BLaER1 treated with 17β-estradiol and CSF1 and Interleukin-3, amounts not matched to agents 10 nM and 100 nM (cell line): ENCODE data around the gene PRM3.
"Not testable (repeated sequence)": the region's sequence is repeated elsewhere in the genome, so short reads cannot be mapped to it uniquely, and the experiment has no call there.

ENCODE experiments used
- H3K27ac ChIP-seq, 11 experiments: shearing (Covaris generic); formaldehyde crosslinking; 2 replicates each; pipeline ENCODE4 v1.8.1; 2022
- H3K27me3 ChIP-seq, 11 experiments: shearing (Covaris generic); formaldehyde crosslinking; 2 replicates each; pipeline ENCODE4 v1.8.1; 2022
- H3K36me3 ChIP-seq, 11 experiments: shearing (Covaris generic); formaldehyde crosslinking; 2 replicates each; pipeline ENCODE4 v1.8.1; 2022
- H3K4me1 ChIP-seq, 10 experiments: shearing (Covaris generic); formaldehyde crosslinking; 2 replicates each; pipeline ENCODE4 v1.8.1; 2022
- H3K4me2 ChIP-seq, 11 experiments: shearing (Covaris generic); formaldehyde crosslinking; 2 replicates each; pipeline ENCODE4 v1.8.1; 2022
- H3K4me3 ChIP-seq, 10 experiments: shearing (Covaris generic); formaldehyde crosslinking; 2 replicates each; pipeline ENCODE4 v1.8.1; 2022
- H3K9ac ChIP-seq, 11 experiments: shearing (Covaris generic); formaldehyde crosslinking; 2 replicates each; pipeline ENCODE4 v1.8.1; 2022
- H3K9me3 ChIP-seq, 11 experiments: shearing (Covaris generic); formaldehyde crosslinking; replicated peaks in 1 of 11; 2 replicates each; pipeline ENCODE4 v1.8.1; 2022
- H4K20me1 ChIP-seq, 11 experiments: shearing (Covaris generic); formaldehyde crosslinking; 2 replicates each; pipeline ENCODE4 v1.8.1; 2022
- Cebpa-rat ChIP-seq, 11 experiments: shearing (Covaris generic); IDR thresholded peaks; 2 replicates each; pipeline ENCODE4 v1.8.1; 2022

Gene PRM3

DNA sequence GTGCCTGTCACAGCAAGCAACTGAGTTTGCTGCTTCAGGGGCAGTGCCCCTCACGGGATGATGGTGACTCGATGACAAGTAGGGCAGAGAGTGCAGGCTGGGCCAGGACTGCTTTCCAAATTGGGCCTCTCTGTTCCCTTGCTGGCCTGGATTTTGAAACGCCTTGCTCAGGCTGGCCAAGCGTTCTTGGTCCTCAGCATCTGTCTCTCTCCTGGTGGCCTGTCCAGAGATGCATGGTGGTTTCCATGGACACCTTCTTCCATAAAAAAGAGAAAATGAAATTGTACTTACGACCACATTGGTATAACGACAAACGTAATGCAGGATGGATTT, 27.1 kb upstream of the PRM3 start:
- H3K9me3 ChIP-seq = peaks cover 0 to 19% (median 6%) of the 10 kb centered on the region in 11 experiments; a peak in 8 of 22 replicates
- peaks cover 30 to 68% (median 53%) of the 10 kb centered on the region in 10 experiments for H3K4me1 ChIP-seq
- H4K20me1 ChIP-seq = peaks cover 0 to 7% (median 0%) of the 10 kb centered on the region in 11 experiments; a peak in 3 of 22 replicates
- no peaks in the 10 kb centered on the region for H3K36me3 ChIP-seq
- no peak overlapping the region for H3K27ac ChIP-seq
- H3K4me2 ChIP-seq = peak overlapping the region in 7 of 11 experiments; percentile 11 to 91 (median 44); a peak in 8 of 22 replicates
- H3K9ac ChIP-seq = no peak overlapping the region; a peak in 1 of 22 replicates
- TF ChIP-seq Cebpa-rat (IDR thresholded peaks at IDR 0.05) = no peak
- no peak overlapping the region for H3K4me3 ChIP-seq
- H3K27me3 ChIP-seq = peaks cover 0 to 20% (median 0%) of the 10 kb centered on the region in 11 experiments; a peak in 4 of 22 replicates

- H3K27ac ChIP-seq = no peak overlapping the region
- peaks cover 0 to 20% (median 0%) of the 10 kb centered on the region in 11 experiments; a peak in 4 of 22 replicates for H3K27me3 ChIP-seq
- peaks cover 30 to 69% (median 55%) of the 10 kb centered on the region in 10 experiments for H3K4me1 ChIP-seq
- H3K9me3 ChIP-seq = peaks cover 0 to 14% (median 1%) of the 10 kb centered on the region in 11 experiments; a peak in 6 of 22 replicates
- no peak for TF ChIP-seq Cebpa-rat (IDR thresholded peaks at IDR 0.05)
- H4K20me1 ChIP-seq = peaks cover 0 to 7% (median 0%) of the 10 kb centered on the region in 11 experiments; a peak in 3 of 22 replicates
- no peak overlapping the region for H3K4me3 ChIP-seq
- H3K36me3 ChIP-seq = no peaks in the 10 kb centered on the region
- peak overlapping the region in 8 of 11 experiments; percentile 7 to 93 (median 77); a peak in 13 of 22 replicates for H3K4me2 ChIP-seq
- no peak overlapping the region; a peak in 1 of 22 replicates for H3K9ac ChIP-seq
Observed at GRCh38 chr16:11299865-11300559, 26.6 kb upstream of the PRM3 start.

DNA sequence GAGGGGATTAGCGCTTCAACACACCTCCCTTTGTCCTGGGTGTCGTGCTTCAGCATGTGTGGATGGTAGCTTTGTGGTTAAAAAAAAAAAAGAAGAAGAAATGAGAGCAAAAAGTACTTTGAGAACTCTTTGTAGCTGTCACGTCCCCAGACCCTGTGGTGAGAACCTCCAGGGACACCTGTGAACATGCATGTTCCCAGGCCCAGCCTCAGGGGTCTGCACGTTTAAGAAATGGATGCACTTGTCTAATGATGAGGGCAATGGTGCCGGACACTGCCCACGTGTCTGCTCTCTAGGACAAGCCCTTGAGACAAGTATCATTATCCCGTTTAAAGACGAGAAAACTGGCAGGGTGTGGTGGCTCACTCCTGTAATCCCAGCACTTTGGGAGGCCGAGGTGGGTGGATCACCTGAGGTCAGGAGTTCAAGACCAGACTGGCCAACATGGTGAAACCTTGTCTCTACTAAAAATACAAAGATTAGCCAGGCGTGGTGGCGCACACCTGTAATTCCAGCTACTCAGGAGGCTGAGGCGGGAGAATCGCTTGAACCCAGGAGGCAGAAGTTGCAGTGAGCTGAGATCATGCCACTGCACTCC, 25.6 kb upstream of the PRM3 start:
- peaks cover 0 to 20% (median 0%) of the 10 kb centered on the region in 11 experiments; a peak in 4 of 22 replicates for H3K27me3 ChIP-seq
- H4K20me1 ChIP-seq, H3K36me3 ChIP-seq, H3K9me3 ChIP-seq, H3K4me3 ChIP-seq: not testable (repeated sequence)
- peak overlapping the region in 5 of 11 experiments; percentile 13 to 58 (median 51); a peak in 6 of 22 replicates for H3K9ac ChIP-seq
- H3K27ac ChIP-seq = peak overlapping the region in 4 of 11 experiments; percentile 64 to 70 (median 68); a peak in 7 of 22 replicates
- H3K4me2 ChIP-seq = peak overlapping the region; percentile 12 to 93 (median 79); a peak in 20 of 22 replicates
- H3K4me1 ChIP-seq = peaks cover 30 to 78% (median 64%) of the 10 kb centered on the region in 10 experiments

DNA sequence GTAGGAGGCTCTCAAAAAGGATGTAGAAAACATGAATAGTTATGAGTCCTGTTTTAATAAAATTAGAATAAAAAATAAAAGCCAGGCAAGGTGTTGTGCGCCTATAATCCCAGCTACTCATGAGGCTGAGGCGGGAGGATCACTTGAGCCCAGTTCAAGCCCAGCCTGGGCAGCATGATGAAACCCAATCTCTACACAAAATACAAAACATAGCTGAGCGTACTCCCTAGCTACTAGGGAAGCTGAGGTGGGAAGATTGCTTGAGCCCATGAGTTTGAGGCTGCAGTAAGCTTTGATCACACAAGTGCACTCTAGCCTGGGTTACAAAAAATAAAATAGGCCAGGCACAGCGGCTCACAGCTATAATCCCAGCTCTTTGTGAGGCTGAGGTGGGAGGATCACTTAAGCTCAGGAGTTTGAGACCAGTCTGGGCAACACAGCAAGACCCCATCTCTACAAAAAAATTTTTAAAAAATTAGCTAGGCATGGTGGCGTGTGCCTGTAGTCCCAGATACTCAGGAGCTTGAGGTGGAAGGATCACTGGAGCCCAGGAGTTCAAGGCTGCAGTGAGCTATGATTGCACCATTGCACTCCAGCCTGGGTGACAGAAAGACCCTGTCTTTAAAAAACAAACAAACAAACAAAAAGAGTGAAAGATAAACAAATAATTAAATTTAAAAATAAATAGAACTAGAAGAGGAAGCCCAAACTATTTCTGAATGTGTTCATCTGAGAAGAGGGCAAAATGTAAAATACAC, 24.9 kb upstream of the PRM3 start:
- Histone ChIP-seq H3K27ac (peak overlapping the region in 7 of 11 experiments; percentile 20 to 70 (median 64); a peak in 13 of 22 replicates), H3K4me1 (peaks cover 30 to 80% (median 67%) of the 10 kb centered on the region in 10 experiments), H3K4me2 (peak overlapping the region; percentile 72 to 93 (median 81)), H3K9ac (peak overlapping the region in 8 of 11 experiments; percentile 9 to 58 (median 41); a peak in 11 of 22 replicates), H3K27me3 (peaks cover 0 to 20% (median 0%) of the 10 kb centered on the region in 11 experiments; a peak in 4 of 22 replicates), H4K20me1 (peaks cover 0 to 7% (median 0%) of the 10 kb centered on the region in 11 experiments; a peak in 3 of 22 replicates), H3K4me3 (no peak overlapping the region), H3K9me3 (peaks cover 0 to under 1% (median 0%) of the 10 kb centered on the region in 11 experiments; a peak in 2 of 22 replicates), H3K36me3 (no peaks in the 10 kb centered on the region)
- TF ChIP-seq Cebpa-rat (IDR thresholded peaks at IDR 0.05) = no peak

DNA sequence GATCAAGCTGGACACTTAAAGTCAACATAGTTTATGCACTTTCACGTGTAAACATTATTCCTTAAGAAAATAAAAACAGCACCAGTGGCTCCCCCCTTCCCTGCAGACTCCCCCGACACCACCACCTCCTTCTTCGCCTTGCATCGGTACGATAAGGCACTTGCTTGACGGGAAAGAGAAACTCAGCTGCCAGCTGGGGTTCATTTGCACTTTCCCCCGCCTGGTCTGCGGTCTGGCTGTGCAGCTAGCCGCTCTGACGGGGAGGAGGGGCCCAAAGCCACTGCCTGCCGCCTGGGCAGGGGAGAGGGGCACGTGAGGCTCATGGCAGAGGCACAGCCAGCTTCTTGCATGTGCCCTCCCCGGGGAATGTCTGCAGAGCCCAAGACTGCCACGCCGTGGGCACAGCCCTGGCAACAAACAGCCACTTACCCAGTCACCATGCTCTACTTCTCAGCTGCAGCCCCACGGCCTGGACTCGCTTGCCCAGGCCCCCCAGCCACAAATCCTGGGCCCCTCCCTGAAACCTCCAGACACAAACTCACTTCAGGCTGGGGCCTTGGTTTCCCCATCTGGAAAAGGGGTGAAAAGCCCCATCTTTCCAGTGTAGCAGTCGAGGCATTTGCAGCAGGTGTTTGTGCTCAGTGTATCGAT, 24.2 kb upstream of the PRM3 start:
- H4K20me1 ChIP-seq = peaks cover 0 to 7% (median 0%) of the 10 kb centered on the region in 11 experiments; a peak in 3 of 22 replicates
- no peak for TF ChIP-seq Cebpa-rat (IDR thresholded peaks at IDR 0.05)
- peak overlapping the region in 7 of 11 experiments; percentile 20 to 73 (median 70); a peak in 14 of 22 replicates for H3K27ac ChIP-seq
- H3K27me3 ChIP-seq = peaks cover 0 to 20% (median 0%) of the 10 kb centered on the region in 11 experiments; a peak in 4 of 22 replicates
- peak overlapping the region in 5 of 10 experiments; percentile 2 to 38 (median 22); a peak in 5 of 20 replicates for H3K4me3 ChIP-seq
- peak overlapping the region; percentile 72 to 93 (median 81) for H3K4me2 ChIP-seq
- peaks cover 30 to 83% (median 68%) of the 10 kb centered on the region in 10 experiments for H3K4me1 ChIP-seq
- peak overlapping the region in 8 of 11 experiments; percentile 9 to 63 (median 41); a peak in 11 of 22 replicates for H3K9ac ChIP-seq
- no peaks in the 10 kb centered on the region for H3K9me3 ChIP-seq
- no peaks in the 10 kb centered on the region for H3K36me3 ChIP-seq

- Histone ChIP-seq H4K20me1 (peaks cover 0 to 7% (median 0%) of the 10 kb centered on the region in 11 experiments; a peak in 3 of 22 replicates), H3K27me3 (peaks cover 0 to 20% (median 0%) of the 10 kb centered on the region in 11 experiments; a peak in 4 of 22 replicates), H3K36me3 (no peaks in the 10 kb centered on the region), H3K9me3 (no peaks in the 10 kb centered on the region), H3K9ac (peak overlapping the region in 5 of 11 experiments; percentile 24 to 63 (median 48); a peak in 7 of 22 replicates), H3K4me1 (peaks cover 30 to 84% (median 68%) of the 10 kb centered on the region in 10 experiments), H3K27ac (peak overlapping the region in 6 of 11 experiments; percentile 4 to 73 (median 61); a peak in 11 of 22 replicates), H3K4me2 (peak overlapping the region; percentile 72 to 93 (median 81)), H3K4me3 (peak overlapping the region in 5 of 10 experiments; percentile 2 to 38 (median 22); a peak in 5 of 20 replicates)
- TF ChIP-seq Cebpa-rat (IDR thresholded peaks at IDR 0.05) = no peak
Observed at GRCh38 chr16:11296706-11297491, 23.5 kb upstream of the PRM3 start.

- peaks cover 0 to 20% (median 0%) of the 10 kb centered on the region in 11 experiments; a peak in 4 of 22 replicates for H3K27me3 ChIP-seq
- no peak overlapping the region for H3K4me3 ChIP-seq
- peak overlapping the region in 5 of 11 experiments; percentile 7 to 73 (median 70); a peak in 7 of 22 replicates for H3K27ac ChIP-seq
- peak overlapping the region in 3 of 11 experiments; percentile 26 to 48 (median 41); a peak in 3 of 22 replicates for H3K9ac ChIP-seq
- TF ChIP-seq Cebpa-rat (IDR thresholded peaks at IDR 0.05) = no peak
- no peaks in the 10 kb centered on the region for H3K9me3 ChIP-seq
- peaks cover 30 to 84% (median 68%) of the 10 kb centered on the region in 10 experiments for H3K4me1 ChIP-seq
- H3K36me3 ChIP-seq = no peaks in the 10 kb centered on the region
- H4K20me1 ChIP-seq = peaks cover 0 to 7% (median 0%) of the 10 kb centered on the region in 11 experiments; a peak in 3 of 22 replicates
- H3K4me2 ChIP-seq = peak overlapping the region; percentile 72 to 93 (median 81); a peak in 20 of 22 replicates
Observed at GRCh38 chr16:11296351-11296705, 22.9 kb upstream of the PRM3 start.
